Measurements from ENCODE around the gene SPATA6. TPM values are rescaled to one million over a fixed set of nuclear protein-coding genes. Genes with fewer than 3 reads are reported as not detected.
"Not testable (repeated sequence)": the region's sequence is repeated elsewhere in the genome, so short reads cannot be mapped to it uniquely, and the experiment has no call there.

Gene SPATA6
- total RNA-seq, 1 experiment from 2014 or later: 3.4 TPM

DNA sequence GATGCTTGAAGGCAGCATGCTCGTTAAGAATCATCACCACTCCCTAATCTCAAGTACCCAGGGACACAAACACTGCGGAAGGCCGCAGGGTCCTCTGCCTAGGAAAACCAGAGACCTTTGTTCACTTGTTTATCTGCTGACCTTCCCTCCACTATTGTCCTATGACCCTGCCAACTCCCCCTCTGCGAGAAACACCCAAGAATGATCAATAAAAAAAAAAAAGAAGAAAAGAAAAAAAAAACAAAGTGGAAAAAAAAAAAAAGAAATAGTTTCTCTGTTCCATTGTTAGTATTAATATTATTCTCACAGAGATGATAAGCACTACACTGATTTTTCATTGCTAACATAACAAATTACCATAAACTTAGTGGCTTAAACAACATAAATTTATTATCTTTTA lies 8.0 kb upstream of the SPATA6 start:
- H3K4me3 ChIP-seq; DNase-seq; H3K9me3 ChIP-seq (replicated peaks); H3K4me1 ChIP-seq; H3K27me3 ChIP-seq; H3K27ac ChIP-seq; H3K36me3 ChIP-seq: not testable (repeated sequence)

DNA sequence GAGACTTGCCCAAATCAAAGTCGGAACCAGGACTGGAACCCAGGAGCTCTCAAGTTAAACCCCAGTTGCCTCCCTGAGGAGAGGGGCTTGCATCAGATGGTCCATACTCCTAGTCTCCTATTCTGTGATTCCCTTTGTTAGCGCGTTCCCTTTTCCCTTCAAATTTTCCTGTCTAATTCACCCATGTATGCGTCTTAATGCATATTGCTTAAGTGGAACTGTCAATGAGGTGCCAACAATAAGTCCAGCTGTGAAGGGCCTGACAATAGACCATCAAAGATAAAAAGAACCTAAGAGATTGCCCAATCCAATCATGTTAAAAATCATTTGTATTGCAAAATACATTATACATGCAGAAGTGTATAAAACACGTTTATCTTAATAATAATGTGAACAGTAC lies 634 bp upstream of the SPATA6 start:
- Histone ChIP-seq H3K27me3 (no peaks in the 10 kb centered on the region), H3K36me3 (no peaks in the 10 kb centered on the region), H3K27ac (no peak overlapping the region; the same call in 1 of the 2 replicates), H3K4me1 (no peaks in the 10 kb centered on the region), H3K4me3 (peak overlapping the region; percentile 75), H3K9me3 (replicated peaks) (peaks cover 4% of the 10 kb centered on the region; the same call in 1 of the 2 replicates)
- no peak for DNase-seq

DNA sequence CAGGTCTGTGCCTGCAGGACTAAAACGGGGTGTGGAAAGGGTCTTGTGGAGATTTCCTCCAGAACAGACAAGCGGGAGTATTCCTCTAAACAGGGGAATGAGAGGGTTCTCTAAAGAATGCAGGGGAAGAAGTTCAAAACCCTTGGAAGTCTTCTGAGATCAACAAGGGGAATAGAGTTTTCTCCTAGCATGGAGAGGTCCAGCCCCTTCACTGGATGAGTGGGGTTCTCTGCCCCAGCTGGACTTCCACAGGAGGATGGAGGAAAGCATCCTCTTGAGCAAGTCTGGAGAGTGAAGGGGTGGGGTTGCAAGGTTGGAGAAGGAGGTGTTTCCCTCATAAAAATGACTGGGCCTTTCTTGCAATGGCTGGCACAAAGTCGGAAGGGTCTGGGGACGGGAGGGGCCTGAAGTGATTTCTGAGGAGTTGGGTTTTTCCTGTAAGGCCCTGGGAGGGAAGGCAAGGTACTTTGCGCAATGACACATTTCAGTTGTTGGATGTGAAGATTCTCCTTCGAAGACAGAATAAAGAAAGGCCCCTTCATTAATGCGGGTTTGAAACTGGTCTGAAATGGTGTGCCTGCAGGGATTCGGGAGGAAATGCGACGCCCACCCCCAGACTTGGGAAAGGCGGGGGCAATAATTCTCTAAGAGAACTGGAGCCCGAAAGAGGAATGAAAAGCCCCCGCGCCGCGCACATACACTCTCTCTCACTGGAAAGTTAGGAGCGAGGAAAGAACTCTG lies 884 bp downstream of the SPATA6 start:
- no peak overlapping the region for H3K27ac ChIP-seq
- no peak for DNase-seq
- peak overlapping the region; percentile 75 for H3K4me3 ChIP-seq
- no peaks in the 10 kb centered on the region for H3K27me3 ChIP-seq
- H3K9me3 ChIP-seq (replicated peaks): peaks cover 4% of the 10 kb centered on the region; the same call in 1 of the 2 replicates
- H3K36me3 ChIP-seq: no peaks in the 10 kb centered on the region
- no peaks in the 10 kb centered on the region for H3K4me1 ChIP-seq

DNA sequence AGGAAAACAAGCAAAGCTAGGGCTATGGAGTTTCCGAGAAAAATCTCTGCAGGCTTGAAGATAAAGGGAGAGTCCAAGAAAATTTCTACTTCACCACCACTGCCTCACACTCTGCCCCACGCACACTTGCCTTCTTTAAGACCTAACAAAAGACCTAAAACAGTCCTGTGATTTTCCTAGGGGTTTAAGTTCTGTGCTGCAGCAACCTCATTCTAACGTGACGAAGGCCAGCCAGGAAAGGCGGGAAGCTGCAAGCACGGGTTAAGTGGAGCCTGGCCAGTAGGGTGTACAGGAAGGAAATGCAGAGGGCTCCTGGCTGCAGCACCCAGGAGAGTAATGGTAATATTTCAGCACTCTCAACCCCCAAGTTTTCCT lies 1.5 kb downstream of the SPATA6 start:
- Histone ChIP-seq H3K9me3 (replicated peaks) (peaks cover 4% of the 10 kb centered on the region; the same call in 1 of the 2 replicates), H3K36me3 (no peaks in the 10 kb centered on the region), H3K27me3 (no peaks in the 10 kb centered on the region), H3K4me1 (no peaks in the 10 kb centered on the region), H3K4me3 (no peak overlapping the region), H3K27ac (no peak overlapping the region)
- DNase-seq: no peak

DNA sequence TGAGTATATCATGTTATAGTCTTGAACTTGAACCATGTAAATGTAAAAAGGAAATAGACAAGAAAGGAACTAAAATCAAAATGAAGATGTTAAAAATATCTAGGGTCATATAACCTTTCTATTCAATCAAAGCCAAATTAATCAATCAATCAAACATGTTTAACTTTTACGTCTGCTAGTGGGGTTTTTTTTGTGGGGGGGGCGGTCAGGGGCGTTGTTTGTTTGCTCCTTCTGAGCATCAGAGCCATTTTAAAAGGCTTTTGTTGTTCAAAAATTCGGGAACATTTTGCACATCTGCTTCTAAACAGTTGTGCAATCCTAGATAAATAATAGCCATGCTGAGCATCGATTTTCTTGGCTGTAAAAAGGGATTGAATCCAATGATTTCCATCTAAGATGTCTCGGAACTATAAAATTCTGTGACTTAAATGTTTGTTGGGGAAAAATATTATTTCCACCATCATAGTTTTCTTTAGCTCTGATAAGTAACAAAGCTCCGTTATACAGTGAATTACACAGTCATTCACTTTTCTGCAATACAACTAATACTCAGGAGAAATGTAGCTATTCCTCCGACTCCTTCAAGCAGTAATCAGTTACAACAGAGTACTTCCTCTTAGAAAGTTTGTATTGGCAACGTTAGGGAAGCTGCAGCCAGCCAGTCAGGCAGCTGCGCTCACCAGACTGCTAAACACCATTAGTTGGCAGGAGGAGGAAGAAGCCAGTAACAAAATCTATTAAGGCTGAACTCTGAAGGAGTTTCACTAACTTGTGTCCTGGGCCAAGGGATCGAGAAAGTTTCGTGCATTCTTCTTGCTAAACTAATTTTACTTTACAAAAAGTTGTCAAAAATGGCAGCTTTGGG lies 2.2 kb downstream of the SPATA6 start:
- H3K27me3 ChIP-seq: no peaks in the 10 kb centered on the region
- H3K36me3 ChIP-seq: no peaks in the 10 kb centered on the region
- H3K27ac ChIP-seq: no peak overlapping the region
- peaks cover 2% of the 10 kb centered on the region; the same call in 1 of the 2 replicates for H3K9me3 ChIP-seq (replicated peaks)
- no peak for DNase-seq
- no peaks in the 10 kb centered on the region for H3K4me1 ChIP-seq
- H3K4me3 ChIP-seq: no peak overlapping the region

DNA sequence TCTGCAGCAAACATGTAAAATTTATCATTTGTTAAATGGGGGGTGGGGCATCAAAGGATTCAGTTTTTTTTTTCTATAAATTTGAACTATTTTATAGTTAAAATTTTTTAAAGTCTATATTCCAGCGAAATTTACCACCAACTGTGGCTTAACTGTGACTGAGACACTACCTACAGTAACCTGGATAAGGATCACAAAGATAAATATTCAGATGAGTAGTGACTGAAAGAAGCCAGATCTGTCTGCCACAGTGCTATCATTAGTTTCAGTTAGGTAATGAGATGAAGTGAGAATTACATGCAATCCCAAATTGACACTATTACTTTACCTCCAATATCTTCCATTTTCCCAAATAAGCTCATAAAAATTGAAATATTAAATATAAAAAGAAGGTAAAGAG lies 5.4 kb downstream of the SPATA6 start:
- no peak for DNase-seq
- Histone ChIP-seq H3K27me3 (no peaks in the 10 kb centered on the region), H3K4me3 (no peak overlapping the region), H3K27ac (no peak overlapping the region), H3K4me1 (no peaks in the 10 kb centered on the region), H3K9me3 (replicated peaks) (no peaks in the 10 kb centered on the region), H3K36me3 (no peaks in the 10 kb centered on the region)

DNA sequence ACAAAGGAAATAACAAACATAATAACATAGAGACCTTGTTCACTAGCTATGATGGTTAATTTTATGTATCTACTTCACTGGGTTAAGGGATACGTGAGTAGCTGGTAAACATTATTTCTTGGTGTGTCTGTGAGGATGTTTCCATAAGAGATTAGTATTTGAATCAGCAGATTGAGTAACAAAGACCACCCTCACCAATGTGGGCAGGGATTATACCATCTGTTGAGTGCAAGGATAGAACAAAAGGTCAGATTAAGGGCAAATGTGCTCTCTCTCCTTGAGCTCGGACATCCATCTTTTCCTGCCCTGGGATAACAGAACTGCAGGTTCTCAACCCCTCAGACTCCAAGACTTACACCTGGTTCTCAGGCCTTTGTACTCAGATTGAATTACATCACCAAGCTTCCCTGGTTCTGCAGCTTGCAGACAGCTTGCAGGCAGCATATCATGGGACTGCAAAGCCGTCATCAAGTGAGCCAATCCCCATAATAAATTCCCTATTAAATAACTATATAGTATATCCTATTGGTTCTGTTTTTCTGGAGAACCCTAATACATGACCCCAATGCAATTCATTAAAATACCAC lies 9.2 kb downstream of the SPATA6 start:
- H3K27ac ChIP-seq: no peak overlapping the region
- no peaks in the 10 kb centered on the region for H3K9me3 ChIP-seq (replicated peaks)
- H3K36me3 ChIP-seq: no peaks in the 10 kb centered on the region
- no peaks in the 10 kb centered on the region for H3K27me3 ChIP-seq
- H3K4me3 ChIP-seq: no peak overlapping the region
- no peaks in the 10 kb centered on the region for H3K4me1 ChIP-seq
- DNase-seq: no peak

DNA sequence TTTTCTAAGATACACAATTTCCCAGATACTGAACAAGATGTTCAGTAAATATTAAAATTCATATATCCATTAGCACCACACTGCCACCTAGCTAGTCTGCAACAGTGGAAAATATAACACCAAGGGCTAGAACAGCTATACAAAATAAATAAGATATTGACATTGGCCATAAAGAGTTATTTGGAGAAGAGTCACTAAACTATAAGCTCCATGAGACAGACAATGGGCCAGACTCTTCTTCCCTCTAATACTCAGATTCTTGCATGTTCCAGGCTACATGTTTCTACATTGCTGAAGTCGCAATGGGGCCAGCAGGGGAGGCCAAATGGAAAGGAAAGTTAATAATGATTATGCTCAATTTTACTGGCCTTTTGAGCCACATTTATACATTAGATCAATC lies 21.5 kb downstream of the SPATA6 start:
- no peaks in the 10 kb centered on the region for H3K27me3 ChIP-seq
- H3K4me1 ChIP-seq: no peaks in the 10 kb centered on the region
- H3K4me3 ChIP-seq: no peak overlapping the region
- no peak overlapping the region for H3K27ac ChIP-seq
- H3K9me3 ChIP-seq (replicated peaks): no peaks in the 10 kb centered on the region; the same call in 1 of the 2 replicates
- H3K36me3 ChIP-seq: no peaks in the 10 kb centered on the region
- DNase-seq: no peak

DNA sequence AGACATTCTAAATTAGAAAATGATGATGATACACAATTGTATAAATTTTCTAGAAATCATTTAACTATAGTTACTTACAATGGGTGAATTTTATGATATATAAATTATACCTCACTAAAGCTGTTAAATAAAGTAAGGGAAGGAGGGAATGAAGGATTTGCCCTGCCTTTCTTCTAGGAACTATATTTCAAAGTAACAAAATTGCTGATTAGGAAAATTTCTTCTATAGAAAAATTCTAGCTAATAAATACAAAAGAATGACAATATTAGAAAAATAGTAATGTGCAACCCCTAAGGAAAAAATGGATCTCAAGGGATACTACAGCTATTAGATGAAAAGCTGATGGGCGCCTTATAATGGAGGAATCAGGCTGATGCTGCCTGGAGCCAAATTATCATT lies 23.1 kb downstream of the SPATA6 start:
- no peaks in the 10 kb centered on the region for H3K4me1 ChIP-seq
- H3K9me3 ChIP-seq (replicated peaks): no peaks in the 10 kb centered on the region; the same call in 1 of the 2 replicates
- no peaks in the 10 kb centered on the region for H3K27me3 ChIP-seq
- DNase-seq: no peak
- H3K36me3 ChIP-seq: no peaks in the 10 kb centered on the region
- no peak overlapping the region for H3K27ac ChIP-seq
- no peak overlapping the region for H3K4me3 ChIP-seq

DNA sequence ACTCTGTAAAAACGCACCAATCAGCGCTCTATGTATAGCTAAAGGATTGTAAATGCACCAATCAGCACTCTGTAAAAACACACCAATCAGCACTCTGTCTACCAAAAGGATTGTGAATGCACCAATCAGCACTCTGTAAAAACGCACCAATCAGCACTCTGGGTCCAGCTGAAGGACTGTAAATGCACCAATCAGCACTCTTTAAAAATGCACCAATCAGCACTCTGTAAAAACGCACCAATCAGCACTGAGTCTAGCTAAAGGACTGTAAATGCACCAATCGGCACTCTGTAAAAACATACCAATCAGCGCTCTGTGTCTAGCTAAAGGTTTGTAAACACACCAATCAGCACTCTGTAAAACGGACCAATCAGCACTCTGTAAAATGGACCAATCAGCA lies 27.8 kb downstream of the SPATA6 start:
- H3K4me3 ChIP-seq; DNase-seq; H3K4me1 ChIP-seq; H3K9me3 ChIP-seq (replicated peaks); H3K36me3 ChIP-seq; H3K27ac ChIP-seq; H3K27me3 ChIP-seq: not testable (repeated sequence)

DNA sequence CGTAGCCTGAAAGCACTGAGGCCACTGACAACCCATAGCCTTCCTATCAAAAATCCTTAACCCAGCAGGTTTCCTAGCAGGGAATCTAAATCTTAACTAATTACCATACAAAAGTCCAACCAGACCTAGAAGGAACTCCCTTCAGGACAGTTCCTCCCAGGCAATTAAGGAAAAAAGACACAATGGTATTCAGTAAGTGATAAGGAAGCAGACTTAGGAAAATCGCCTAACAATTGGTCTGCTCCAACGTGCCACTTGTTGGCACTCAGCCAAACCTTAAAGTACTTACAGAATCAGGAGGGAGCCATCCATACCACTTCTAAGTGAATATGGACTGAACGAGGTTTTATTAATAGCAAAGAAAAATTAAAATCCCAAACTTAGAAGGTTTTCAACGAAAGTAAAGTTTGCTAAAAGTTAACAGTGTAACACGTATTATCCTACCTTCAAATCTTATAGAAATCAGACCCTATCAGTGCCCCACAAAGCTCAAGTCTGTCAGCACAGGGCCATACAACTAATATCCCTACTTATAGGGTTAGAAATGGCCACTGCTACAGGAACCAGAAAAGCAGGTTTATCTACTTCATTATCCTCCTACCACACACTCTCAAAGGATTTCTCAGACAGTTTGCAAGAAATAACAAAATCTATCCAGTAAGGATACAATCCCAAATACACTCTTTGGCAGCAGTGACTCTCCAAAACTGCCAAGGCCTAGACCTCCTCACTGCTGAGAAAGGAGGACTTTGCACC lies 29.0 kb downstream of the SPATA6 start:
- no peaks in the 10 kb centered on the region for H3K36me3 ChIP-seq
- peak in 1 of 2 experiments; percentile 5 for DNase-seq
- H3K9me3 ChIP-seq (replicated peaks): no peaks in the 10 kb centered on the region; the same call in 1 of the 2 replicates
- H3K4me3 ChIP-seq: no peak overlapping the region
- H3K27me3 ChIP-seq: no peaks in the 10 kb centered on the region
- H3K27ac ChIP-seq: no peak overlapping the region
- H3K4me1 ChIP-seq: no peaks in the 10 kb centered on the region

DNA sequence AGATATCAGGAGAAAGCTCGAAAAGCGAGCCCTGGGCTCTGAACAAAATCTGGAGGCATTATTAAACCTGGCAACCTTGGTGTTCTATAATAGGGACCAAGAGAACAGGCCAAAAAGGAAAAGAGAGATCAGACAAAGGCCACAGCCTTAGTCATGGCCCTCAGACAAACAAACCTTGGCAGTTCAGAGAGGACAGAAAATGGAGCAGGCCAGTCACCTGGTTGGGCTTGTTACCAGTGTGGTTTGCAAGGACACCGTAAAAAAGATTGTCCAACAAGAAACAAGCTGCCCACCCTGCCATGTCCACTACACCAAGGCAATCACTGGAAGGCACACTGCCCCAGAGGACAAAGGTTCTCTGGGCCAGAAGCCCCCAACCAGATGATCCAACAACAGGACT lies 31.2 kb downstream of the SPATA6 start:
- H3K9me3 ChIP-seq (replicated peaks); H3K27me3 ChIP-seq; H3K36me3 ChIP-seq; DNase-seq; H3K27ac ChIP-seq; H3K4me3 ChIP-seq; H3K4me1 ChIP-seq: not testable (repeated sequence)

DNA sequence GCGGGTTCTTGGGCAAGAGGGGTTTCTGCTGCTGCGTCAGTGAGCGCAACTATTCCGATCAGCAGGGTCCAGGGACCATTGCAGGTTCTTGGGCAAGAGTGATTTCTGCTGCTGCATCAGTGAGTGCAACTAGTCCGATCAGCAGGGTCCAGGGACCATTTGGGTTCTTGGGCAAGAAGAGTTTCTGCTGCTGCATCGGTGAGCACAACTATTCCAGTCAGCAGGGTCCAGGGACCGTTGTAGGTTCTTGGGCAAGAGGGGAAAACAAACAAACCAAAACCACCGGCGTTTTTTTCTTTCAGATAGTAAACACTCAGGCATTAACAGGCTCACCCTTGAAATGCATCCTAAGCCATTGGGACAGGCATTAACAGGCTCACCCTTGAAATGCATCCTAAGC lies 32.6 kb downstream of the SPATA6 start:
- DNase-seq: no peak
- H3K9me3 ChIP-seq (replicated peaks): peaks cover 4% of the 10 kb centered on the region; the same call in 1 of the 2 replicates
- no peaks in the 10 kb centered on the region for H3K4me1 ChIP-seq
- no peaks in the 10 kb centered on the region for H3K27me3 ChIP-seq
- no peak overlapping the region for H3K4me3 ChIP-seq
- no peaks in the 10 kb centered on the region for H3K36me3 ChIP-seq
- no peak overlapping the region for H3K27ac ChIP-seq

DNA sequence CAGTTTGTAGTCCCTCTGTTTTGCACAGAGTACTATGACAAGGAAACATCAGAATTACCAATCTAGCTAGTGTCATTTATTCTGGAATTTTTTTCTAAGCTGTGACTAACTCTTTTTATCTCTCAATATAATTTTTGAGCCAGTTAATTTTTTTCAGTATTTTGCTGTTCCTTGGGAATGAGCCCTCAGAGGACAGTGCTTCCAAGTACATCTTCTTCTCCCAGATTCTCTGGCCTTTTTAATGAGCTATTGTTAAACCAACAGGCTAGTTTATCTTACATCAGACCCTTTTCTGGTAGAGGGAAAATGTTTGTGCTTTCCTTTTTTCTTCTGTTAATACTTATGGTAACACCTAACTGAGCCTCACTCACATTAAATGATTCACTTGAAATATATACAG lies 34.6 kb downstream of the SPATA6 start:
- H3K4me1 ChIP-seq; H3K9me3 ChIP-seq (replicated peaks); H3K4me3 ChIP-seq; DNase-seq; H3K27me3 ChIP-seq; H3K36me3 ChIP-seq; H3K27ac ChIP-seq: not testable (repeated sequence)
